ENCODE measurements around the gene FIGNL2. TPM values are rescaled to one million over a fixed set of nuclear protein-coding genes. Genes with fewer than 3 reads are reported as not detected.

Gene FIGNL2
- total and polyA plus RNA-seq, 2 of the 13 experiments (the other 11 are each of a cell fraction or from before 2014, with no cell fraction given) = 0.82 to 1.00 TPM

- Histone ChIP-seq H3K4me1 (ENCODE audit: insufficient read depth, low read length) (peaks cover 6% of the 10 kb centered on the region; the same call in 1 of the 2 replicates), H2AFZ (ENCODE audit: low read length) (no peak overlapping the region), H4K20me1 (ENCODE audit: insufficient read depth, low read length) (no peaks in the 10 kb centered on the region), H3K9ac (ENCODE audit: insufficient read depth, low read depth, low read length) (no peak overlapping the region), H3K27me3 (ENCODE audit: control insufficient read depth in 1 of 2, insufficient read depth in 2 of 2, low read length in 2 of 2) (no peaks in the 10 kb centered on the region), H3K9me3 (ENCODE audit: low read length) (no peaks in the 10 kb centered on the region), H3K4me3 (replicated peaks in 1 of 3; ENCODE audit: insufficient read depth in 1 of 3, low read depth in 2 of 3, low read length in 3 of 3) (no peak overlapping the region), H3K36me3 (replicated peaks in 1 of 2; ENCODE audit: control insufficient read depth in 1 of 2, insufficient read depth in 2 of 2, low read length in 2 of 2) (no peaks in the 10 kb centered on the region), H3K27ac (ENCODE audit: extremely low read length, insufficient read depth, low read length) (no peak overlapping the region), H3K4me2 (ENCODE audit: low read depth, low read length) (no peak overlapping the region), H3K79me2 (ENCODE audit: insufficient read depth, low read length) (no peaks in the 10 kb centered on the region)
- in situ Hi-C loops (cut with HindIII; ENCODE audit: extremely low pct_ligation_motif_present, low pct_unique_long_range_greater_than_20kb) = no loop called here
- whole genome bisulfite sequencing (ENCODE audit: low lambda C conversion rate) = 83% methylated on average over 1 of the region's 1 CpG
- TF ChIP-seq CENPT (CRISPR knock-in tag; IDR thresholded peaks at IDR 0.05; ENCODE audit: low read depth) (no peak), ZNF740 (CRISPR knock-in tag; IDR thresholded peaks at IDR 0.05) (no peak), ZBTB26 (CRISPR knock-in tag; IDR thresholded peaks at IDR 0.05; ENCODE audit: borderline replicate concordance) (no peak), ZNF329 (CRISPR knock-in tag; IDR thresholded peaks at IDR 0.05; ENCODE audit: low read depth) (no peak), MYPOP (CRISPR knock-in tag; IDR thresholded peaks at IDR 0.05) (no peak), ZNF572 (CRISPR knock-in tag; IDR thresholded peaks at IDR 0.05) (no peak), ZNF709 (CRISPR knock-in tag; IDR thresholded peaks at IDR 0.05) (no peak), MXD3 (CRISPR knock-in tag; IDR thresholded peaks at IDR 0.05) (no peak), ZNF234 (CRISPR knock-in tag; conservative IDR thresholded peaks at IDR 0.05) (no peak)
- POLR2A ChIA-PET = no interaction called here
- FAIRE-seq = no peak
- CTCF ChIA-PET (ENCODE audit: low intra/inter-chr PET ratio, low total read pairs) = no interaction called here
- intact Hi-C loops (cut with micrococcal nuclease; ENCODE audit: unreplicated experiment) = no loop called here
- no peak for ATAC-seq
- DNase-seq (ENCODE audit: low spot score) = no peak
- BruUV-seq (replicated peaks) = no TSS peak
These were observed 55.3 kb downstream of the FIGNL2 start for GRCh38 chr12:51793201-51793600.

Data from HepG2 (cell line).